ENCODE measurements around the gene TLK1. TPM values are rescaled to one million over a fixed set of nuclear protein-coding genes. Genes with fewer than 3 reads are reported as not detected.

The TLK1 gene
- total and polyA plus RNA-seq, 2 experiments from 2014 or later, result 41.2 to 45.0 TPM

GRCh38 chr2:171185165-171185818 is 24.6 kb upstream of the TLK1 start:
- Histone ChIP-seq H2AFZ (peak overlapping the region; percentile 20; the same call in 1 of the 2 replicates), H3K4me2 (no peak overlapping the region), H3K4me3 (no peak overlapping the region), H3K4me1 (ENCODE audit: insufficient read depth) (0 out of 2 replicates have a peak, but pooled peaks cover 7% of the 10 kb centered on the region), H3K79me2 (replicated peaks; ENCODE audit: insufficient read depth) (no peaks in the 10 kb centered on the region), H3K27me3 (ENCODE audit: insufficient read depth) (no peaks in the 10 kb centered on the region), H3F3A (replicated peaks; ENCODE audit: low read depth) (no peaks in the 10 kb centered on the region), H4K20me1 (replicated peaks; ENCODE audit: insufficient read depth) (no peaks in the 10 kb centered on the region), H3K27ac (ENCODE audit: low read depth) (no peak overlapping the region), H3K9me2 (ENCODE audit: insufficient read depth) (no peaks in the 10 kb centered on the region), H3K36me3 (ENCODE audit: insufficient read depth) (no peaks in the 10 kb centered on the region)
- ATAC-seq (no peak), DNase-seq (ENCODE audit: low spot score) (no peak)
- Mint-ChIP-seq H3K36me3 (ENCODE audit: low read depth) (no peaks in the 10 kb centered on the region), H3K9me3 (no peaks in the 10 kb centered on the region), H3K27me3 (ENCODE audit: insufficient read depth, low read depth, poor library complexity) (no peaks in the 10 kb centered on the region), H3K4me3 (no peak overlapping the region), H3K4me1 (peaks cover 10% of the 10 kb centered on the region), H3K27ac (no peak overlapping the region)
- TF ChIP-seq ZNF331 (CRISPR knock-in tag; IDR thresholded peaks at IDR 0.05; ENCODE audit: low read depth) (no peak), POLR2AphosphoS5 (IDR thresholded peaks at IDR 0.05; ENCODE audit: low read depth) (no peak), CREB1 (CRISPR knock-in tag; IDR thresholded peaks at IDR 0.05; ENCODE audit: low read depth) (no peak), EZH2phosphoT487 (IDR thresholded peaks at IDR 0.05; ENCODE audit: unreplicated experiment) (no peak), ETS1 (IDR thresholded peaks at IDR 0.05) (no peak), REST (IDR thresholded peaks at IDR 0.05; ENCODE audit: unreplicated experiment) (no peak), EZH2 (IDR thresholded peaks at IDR 0.05; ENCODE audit: low read depth, unreplicated experiment) (no peak), ZNF114 (CRISPR knock-in tag; IDR thresholded peaks at IDR 0.05) (no peak), STAT1 (IDR thresholded peaks at IDR 0.05; ENCODE audit: unreplicated experiment) (no peak), JUNB (IDR thresholded peaks at IDR 0.05; ENCODE audit: unreplicated experiment) (no peak), NANOG (IDR thresholded peaks at IDR 0.05; ENCODE audit: borderline replicate concordance) (no peak), CTCF (conservative IDR thresholded peaks at IDR 0.05; ENCODE audit: low read depth in 2 of 2) (no peak), ZNF462 (CRISPR knock-in tag; IDR thresholded peaks at IDR 0.05) (no peak)
